ENCODE measurements around the gene TACSTD2. TPM values are rescaled to one million over a fixed set of nuclear protein-coding genes. Genes with fewer than 3 reads are reported as not detected.
"Not testable (repeated sequence)": the region's sequence is repeated elsewhere in the genome, so short reads cannot be mapped to it uniquely, and the experiment has no call there.

The TACSTD2 gene
- total RNA-seq, 2 experiments from 2014 or later, result 0.07 to 0.11 TPM

DNA sequence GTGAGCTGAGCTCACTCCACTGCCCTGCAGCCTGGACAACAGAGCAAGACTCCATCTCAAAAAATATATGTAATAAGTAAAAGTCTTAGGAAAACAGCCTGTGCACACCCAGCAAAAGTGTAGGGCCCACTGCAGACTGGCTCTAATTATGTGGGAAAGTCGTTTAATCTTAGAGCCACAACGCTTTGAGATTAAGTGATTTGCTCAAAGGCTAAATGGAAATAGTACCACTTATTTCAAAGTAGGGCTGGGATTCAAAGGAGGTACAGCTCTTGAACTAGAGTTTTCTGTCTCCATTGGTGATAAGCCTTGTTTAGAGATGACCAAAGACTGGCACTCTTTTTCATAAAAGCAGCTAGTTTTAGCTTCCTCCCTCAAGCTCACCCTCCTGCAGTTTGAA lies 2.2 kb downstream of the TACSTD2 start:
- Mint-ChIP-seq H3K9me3 (ENCODE audit: low read depth) (no peaks in the 10 kb centered on the region), H3K4me1 (peaks cover 38% of the 10 kb centered on the region), H3K4me3 (no peak overlapping the region), H3K27me3 (peaks cover 67% of the 10 kb centered on the region), H3K27ac (no peak overlapping the region), H3K36me3 (ENCODE audit: low read depth) (no peaks in the 10 kb centered on the region)
- intact Hi-C loops (cut with DNase I, micrococcal nuclease), result loop anchor here in 1 of 2 experiments (5.0 kb wide), 1 partner anchor 77 kb away; no protein-coding TSS in a partner anchor
- CTCF ChIA-PET, result interaction anchor here (1.6 kb wide), 1 partner anchor 77 kb away, joined by 3 read pairs; no protein-coding TSS in a partner anchor
- ATAC-seq, result no peak
- POLR2A ChIA-PET, result no interaction called here
- DNase-seq, result no peak

DNA sequence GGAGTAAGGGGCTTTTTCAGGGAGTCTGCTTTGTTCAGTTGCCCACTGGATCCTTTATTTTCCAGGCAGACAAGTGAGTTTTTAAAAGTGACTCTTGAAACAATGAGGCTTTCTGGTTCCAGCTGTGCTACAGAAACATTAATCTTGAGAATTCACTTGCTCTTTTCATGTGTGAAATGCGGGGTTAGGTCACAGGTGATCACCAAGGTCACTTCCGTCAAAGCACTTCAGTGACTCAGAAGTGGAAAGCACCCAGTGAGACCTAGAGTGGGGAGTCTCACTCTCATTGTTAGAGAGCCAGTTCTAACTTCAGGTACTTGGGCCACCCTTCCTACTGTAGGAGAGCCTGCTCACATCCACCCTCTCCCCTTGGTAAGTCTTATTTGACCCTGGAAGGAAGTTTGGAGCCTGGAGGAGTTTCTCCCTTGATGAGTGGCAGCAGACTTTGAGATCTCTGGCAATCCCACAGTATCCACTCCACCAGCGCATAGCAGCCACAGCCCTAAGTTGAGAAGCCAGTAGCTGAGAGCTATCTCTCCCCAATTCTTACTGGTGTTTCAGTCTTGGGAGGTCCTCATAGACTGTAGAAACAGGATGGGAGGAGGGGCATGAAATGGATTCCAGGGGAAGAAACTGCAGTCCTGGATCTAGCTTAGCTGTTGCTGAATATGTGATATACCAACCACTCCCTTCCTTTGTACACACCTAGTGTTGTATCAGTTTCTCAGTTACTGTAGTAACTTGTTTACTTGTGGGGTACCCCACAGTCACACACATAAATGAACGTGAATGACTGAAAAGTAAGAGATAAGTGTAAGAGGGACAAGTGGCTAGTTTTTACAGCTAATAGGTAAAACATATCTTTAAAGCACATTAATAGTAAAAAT lies 3.1 kb downstream of the TACSTD2 start:
- DNase-seq, result peak; percentile 70
- intact Hi-C loops (cut with DNase I, micrococcal nuclease), result loop anchor here in 1 of 2 experiments (1.0 to 5.0 kb wide), 4 partner anchors 10 to 126 kb away; partner anchors contain the start of genes MYSM1 and OMA1
- Mint-ChIP-seq H3K4me3 (no peak overlapping the region), H3K36me3 (ENCODE audit: low read depth) (no peaks in the 10 kb centered on the region), H3K27me3 (peaks cover 65% of the 10 kb centered on the region), H3K9me3 (ENCODE audit: low read depth) (no peaks in the 10 kb centered on the region), H3K27ac (no peak overlapping the region), H3K4me1 (peaks cover 38% of the 10 kb centered on the region)
- POLR2A ChIA-PET, result no interaction called here
- peak; percentile 97 for ATAC-seq
- CTCF ChIA-PET, result interaction anchor here (1.4 to 1.6 kb wide), 2 partner anchors 27 to 78 kb away, joined by 3 to 5 read pairs; partner anchors contain the start of gene OMA1

DNA sequence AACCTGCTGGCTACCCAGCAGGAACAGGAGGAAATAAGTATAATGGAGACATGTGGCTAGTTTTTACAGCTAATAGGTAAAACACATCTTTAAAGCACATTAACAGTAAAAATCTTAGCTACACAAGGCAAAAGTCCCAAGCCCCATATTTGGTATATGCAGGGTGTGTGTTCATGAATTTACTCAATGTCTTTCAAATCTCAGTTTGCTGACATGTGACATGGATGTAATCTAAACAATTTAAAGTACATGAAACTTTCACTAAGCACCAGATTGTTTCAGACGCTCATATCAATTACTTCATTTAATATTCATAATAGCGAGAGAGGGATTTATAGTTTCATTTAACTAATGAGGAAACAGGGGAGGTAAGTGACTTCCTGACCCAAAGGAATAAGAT lies 3.9 kb downstream of the TACSTD2 start:
- ChIA-PET POLR2A (no interaction called here), CTCF (interaction anchor here (0.9 to 1.4 kb wide), 2 partner anchors 26 kb away, joined by 5 to 7 read pairs; partner anchors contain the start of gene OMA1)
- ATAC-seq (no peak), DNase-seq (no peak)
- Mint-ChIP-seq H3K27ac (no peak overlapping the region), H3K9me3 (ENCODE audit: low read depth) (no peaks in the 10 kb centered on the region), H3K27me3 (peaks cover 64% of the 10 kb centered on the region), H3K36me3 (ENCODE audit: low read depth) (no peaks in the 10 kb centered on the region), H3K4me1 (peaks cover 37% of the 10 kb centered on the region), H3K4me3 (no peak overlapping the region)
- intact Hi-C loops (cut with DNase I, micrococcal nuclease), result loop anchor here in 1 of 2 experiments (1.0 to 5.0 kb wide), 4 partner anchors 11 to 127 kb away; partner anchors contain the start of genes MYSM1 and OMA1

DNA sequence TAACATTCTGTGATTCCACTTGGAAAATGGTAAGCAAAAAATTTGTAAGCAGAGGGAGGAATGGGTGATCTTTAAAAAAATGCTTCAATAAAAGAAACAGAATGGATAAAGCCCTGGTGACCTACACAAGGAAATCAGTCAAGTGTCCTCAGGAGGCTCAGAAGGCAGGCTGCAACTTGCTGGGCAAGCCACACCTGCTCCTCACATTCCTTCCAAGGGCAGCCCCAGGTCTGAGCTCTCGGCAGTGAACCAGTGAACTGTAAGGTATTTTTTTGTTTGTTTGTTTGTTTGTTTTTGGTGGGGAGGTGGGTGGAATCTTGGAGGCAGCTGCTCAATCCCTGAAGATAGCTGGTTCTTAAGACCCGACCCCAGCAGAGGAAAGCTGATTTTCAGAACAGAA lies 4.4 kb downstream of the TACSTD2 start:
- POLR2A ChIA-PET, result no interaction called here
- H3K4me3 Mint-ChIP-seq, result no peak overlapping the region
- intact Hi-C loops (cut with DNase I, micrococcal nuclease), result loop anchor here in 1 of 2 experiments (1.0 to 5.0 kb wide), 4 partner anchors 12 to 128 kb away; partner anchors contain the start of genes MYSM1 and OMA1
- peaks cover 59% of the 10 kb centered on the region for H3K27me3 Mint-ChIP-seq
- CTCF ChIA-PET, result interaction anchor here (0.8 to 1.6 kb wide), 3 partner anchors 11 to 80 kb away, joined by 3 to 7 read pairs (median 5); partner anchors contain the start of gene OMA1
- DNase-seq (no peak), ATAC-seq (no peak)
- H3K36me3 Mint-ChIP-seq (ENCODE audit: low read depth), result no peaks in the 10 kb centered on the region
- no peaks in the 10 kb centered on the region for H3K9me3 Mint-ChIP-seq (ENCODE audit: low read depth)
- peaks cover 32% of the 10 kb centered on the region for H3K4me1 Mint-ChIP-seq
- H3K27ac Mint-ChIP-seq, result no peak overlapping the region

DNA sequence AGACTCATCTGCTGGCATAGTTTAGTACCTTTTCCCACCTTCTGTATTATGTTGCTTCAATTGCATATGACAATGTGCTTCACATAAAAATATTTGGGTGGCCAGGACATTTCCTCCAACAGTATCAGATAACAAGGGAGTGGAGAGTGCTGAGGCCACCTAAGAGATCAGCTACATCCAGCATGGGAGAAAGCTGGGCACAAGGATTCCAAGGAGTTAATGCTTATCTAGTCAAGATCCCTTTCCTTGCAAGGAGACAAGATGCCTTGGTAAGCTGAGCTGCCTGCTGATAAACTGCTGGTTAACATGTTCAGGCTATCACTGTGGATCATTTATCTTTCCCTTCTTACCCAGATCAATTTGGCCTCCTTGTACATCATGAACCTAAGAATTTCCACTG lies 5.4 kb downstream of the TACSTD2 start:
- H3K36me3 Mint-ChIP-seq (ENCODE audit: low read depth), result no peaks in the 10 kb centered on the region
- H3K27me3 Mint-ChIP-seq, result peaks cover 57% of the 10 kb centered on the region
- ChIA-PET CTCF (interaction anchor here (1.2 to 1.6 kb wide), 2 partner anchors 10 to 81 kb away, joined by 3 to 5 read pairs; no protein-coding TSS in a partner anchor), POLR2A (no interaction called here)
- H3K27ac Mint-ChIP-seq, result no peak overlapping the region
- H3K4me1 Mint-ChIP-seq, result peaks cover 27% of the 10 kb centered on the region
- no peaks in the 10 kb centered on the region for H3K9me3 Mint-ChIP-seq (ENCODE audit: low read depth)
- no peak for DNase-seq
- no peak for ATAC-seq
- intact Hi-C loops (cut with DNase I, micrococcal nuclease), result loop anchor here in 1 of 2 experiments (2.0 to 5.0 kb wide), 2 partner anchors 25 to 81 kb away; partner anchors contain the start of gene OMA1
- H3K4me3 Mint-ChIP-seq, result no peak overlapping the region

DNA sequence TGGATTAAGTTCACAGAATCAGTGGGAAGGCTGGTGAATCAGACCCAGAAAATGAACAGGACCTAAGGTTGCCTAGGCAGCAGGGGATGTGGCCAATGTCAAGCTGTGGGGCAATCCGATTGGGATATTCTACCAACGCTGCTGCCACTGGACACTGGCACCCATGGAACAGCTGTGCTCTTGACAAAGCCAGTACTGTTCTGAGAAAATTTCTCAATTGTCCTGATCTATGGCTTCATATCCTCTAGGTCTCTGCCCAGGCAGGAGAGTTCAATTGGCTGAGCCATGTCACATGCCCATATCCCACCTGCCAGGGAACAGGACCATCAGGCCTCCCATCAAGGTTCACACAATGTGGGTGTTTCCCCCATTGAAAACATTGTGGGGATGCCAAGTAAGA lies 6.2 kb downstream of the TACSTD2 start:
- CTCF ChIA-PET, result no interaction called here
- peaks cover 51% of the 10 kb centered on the region for H3K27me3 Mint-ChIP-seq
- ATAC-seq (no peak), DNase-seq (no peak)
- no peaks in the 10 kb centered on the region for H3K36me3 Mint-ChIP-seq (ENCODE audit: low read depth)
- intact Hi-C loops (cut with DNase I, micrococcal nuclease), result loop anchor here in 1 of 2 experiments (5.0 kb wide), 1 partner anchor 81 kb away; no protein-coding TSS in a partner anchor
- POLR2A ChIA-PET, result no interaction called here
- no peak overlapping the region for H3K4me3 Mint-ChIP-seq
- H3K27ac Mint-ChIP-seq, result no peak overlapping the region
- no peaks in the 10 kb centered on the region for H3K9me3 Mint-ChIP-seq (ENCODE audit: low read depth)
- peaks cover 19% of the 10 kb centered on the region for H3K4me1 Mint-ChIP-seq

DNA sequence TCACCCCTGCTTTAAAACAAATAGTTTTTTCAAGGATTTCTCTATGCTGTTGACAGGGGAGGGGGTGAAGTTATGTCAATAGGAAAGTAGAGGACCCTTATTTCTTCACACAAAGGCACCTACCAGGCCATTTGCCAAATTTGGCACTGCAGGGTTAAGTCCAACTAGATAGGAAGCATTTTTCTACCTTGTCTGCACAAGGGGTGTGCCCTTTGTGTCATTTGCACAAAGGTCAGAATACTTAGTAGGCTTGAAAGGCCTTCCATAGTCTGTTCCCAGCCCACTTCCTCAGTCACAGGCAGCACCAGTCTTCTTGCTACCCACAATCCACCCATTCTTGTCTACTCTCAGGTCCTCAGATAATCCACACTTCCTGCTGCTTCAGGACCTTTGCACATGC lies 7.0 kb downstream of the TACSTD2 start:
- H3K27me3 Mint-ChIP-seq, result peaks cover 50% of the 10 kb centered on the region
- H3K27ac Mint-ChIP-seq, result no peak overlapping the region
- CTCF ChIA-PET, result no interaction called here

DNA sequence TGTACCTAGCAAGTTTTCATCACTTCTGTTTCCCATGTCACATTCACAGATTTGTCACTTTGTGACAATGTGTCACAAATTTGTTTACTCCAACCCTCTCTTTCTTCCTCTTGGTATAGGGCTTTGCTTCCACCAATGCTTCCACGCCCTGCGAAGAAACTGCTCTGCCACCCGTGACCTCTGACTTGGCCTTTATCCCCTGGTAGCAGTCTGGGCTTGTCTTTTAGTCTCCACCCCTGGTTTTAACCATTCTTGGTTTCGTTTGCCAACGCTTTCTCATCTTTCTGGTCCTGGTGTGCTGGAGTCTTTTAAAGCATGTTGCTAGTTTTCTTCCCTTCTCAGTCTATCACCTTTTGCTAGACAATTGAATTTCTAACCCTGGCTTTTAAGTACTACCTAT lies 8.1 kb downstream of the TACSTD2 start:
- H3K36me3 Mint-ChIP-seq (ENCODE audit: low read depth), result no peaks in the 10 kb centered on the region
- ChIA-PET POLR2A (no interaction called here), CTCF (interaction anchor here (0.6 to 1.7 kb wide), 2 partner anchors 23 to 1219 kb away, joined by 3 to 4 read pairs; partner anchors contain the start of gene OMA1)
- H3K4me3 Mint-ChIP-seq, result no peak overlapping the region
- no peak overlapping the region for H3K27ac Mint-ChIP-seq
- H3K4me1 Mint-ChIP-seq, result peaks cover 11% of the 10 kb centered on the region
- no peaks in the 10 kb centered on the region for H3K9me3 Mint-ChIP-seq (ENCODE audit: low read depth)
- DNase-seq, result no peak
- intact Hi-C loops (cut with DNase I, micrococcal nuclease), result no loop called here
- peaks cover 44% of the 10 kb centered on the region for H3K27me3 Mint-ChIP-seq
- ATAC-seq, result no peak

More for the DNA sequence above, 7.0 kb downstream of the TACSTD2 start:
- H3K4me3 Mint-ChIP-seq, result no peak overlapping the region
- H3K4me1 Mint-ChIP-seq, result peaks cover 15% of the 10 kb centered on the region
- no peak for DNase-seq
- POLR2A ChIA-PET, result no interaction called here
- H3K9me3 Mint-ChIP-seq (ENCODE audit: low read depth), result no peaks in the 10 kb centered on the region
- ATAC-seq, result no peak
- no peaks in the 10 kb centered on the region for H3K36me3 Mint-ChIP-seq (ENCODE audit: low read depth)
- intact Hi-C loops (cut with DNase I, micrococcal nuclease), result loop anchor here in 1 of 2 experiments (5.0 kb wide), 1 partner anchor 82 kb away; no protein-coding TSS in a partner anchor

DNA sequence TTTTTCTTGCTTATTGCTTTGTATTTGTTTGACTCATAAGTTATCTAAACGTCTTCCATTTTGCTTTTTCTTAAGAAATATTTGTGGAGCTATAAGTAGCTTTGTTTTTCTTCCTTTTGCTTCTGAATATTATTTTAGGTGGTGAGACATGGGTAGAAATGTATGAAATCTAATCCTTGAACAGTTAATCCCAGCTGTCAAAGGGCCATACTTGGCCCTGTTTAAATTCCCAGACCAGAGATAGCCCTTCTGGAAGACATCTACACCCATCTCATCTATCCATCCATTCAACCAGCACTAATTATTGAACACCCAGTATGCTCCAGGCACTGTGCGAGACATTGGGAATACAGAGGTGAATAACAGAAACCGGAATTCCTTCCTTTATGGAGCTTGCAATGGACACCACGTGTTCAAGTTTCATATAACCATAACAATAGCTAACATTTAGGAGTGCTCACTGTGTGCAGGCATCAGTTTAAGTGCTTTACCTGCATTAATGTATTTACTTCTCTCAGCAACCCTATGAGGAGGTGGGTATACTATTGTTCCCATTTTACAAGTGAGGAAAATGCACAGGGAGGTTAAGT lies 8.7 kb downstream of the TACSTD2 start:
- ATAC-seq, result no peak
- Mint-ChIP-seq H3K27me3 (peaks cover 43% of the 10 kb centered on the region), H3K36me3 (ENCODE audit: low read depth) (no peaks in the 10 kb centered on the region), H3K9me3 (ENCODE audit: low read depth) (no peaks in the 10 kb centered on the region), H3K4me3 (no peak overlapping the region), H3K4me1 (peaks cover 6% of the 10 kb centered on the region), H3K27ac (no peak overlapping the region)
- intact Hi-C loops (cut with DNase I, micrococcal nuclease), result no loop called here
- no peak for DNase-seq
- ChIA-PET POLR2A (no interaction called here), CTCF (interaction anchor here (1.7 kb wide), 1 partner anchor 22 kb away, joined by 4 read pairs; the partner anchor contains the start of gene OMA1)

DNA sequence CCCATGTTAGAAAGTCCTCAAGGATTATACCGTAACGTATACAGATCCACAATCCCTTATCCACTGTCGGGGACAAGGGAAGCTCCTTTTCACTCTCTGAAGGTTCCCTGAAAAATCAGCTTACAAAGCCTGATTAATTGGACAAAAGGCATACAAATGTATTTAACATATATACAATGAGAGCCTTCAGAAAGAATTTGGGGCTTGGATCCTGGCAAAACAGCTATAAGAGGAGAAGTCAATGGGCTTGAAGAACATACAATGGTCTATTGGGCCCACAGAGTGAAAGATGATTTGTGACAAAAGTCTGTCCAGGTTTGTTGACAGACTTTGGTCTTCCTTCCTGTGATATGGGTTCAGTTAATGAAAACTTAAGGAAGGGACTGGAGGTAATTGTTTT lies 10.7 kb downstream of the TACSTD2 start:
- DNase-seq (no peak), ATAC-seq (no peak)
- intact Hi-C loops (cut with DNase I, micrococcal nuclease), result no loop called here
- no peak overlapping the region for H3K27ac Mint-ChIP-seq
- no peaks in the 10 kb centered on the region for H3K36me3 Mint-ChIP-seq (ENCODE audit: low read depth)
- no peak overlapping the region for H3K4me3 Mint-ChIP-seq
- no peaks in the 10 kb centered on the region for H3K9me3 Mint-ChIP-seq (ENCODE audit: low read depth)
- ChIA-PET CTCF (no interaction called here), POLR2A (interaction anchor here (0.6 kb wide), 1 partner anchor 86 kb away, joined by 3 read pairs; no protein-coding TSS in a partner anchor)
- peaks cover 41% of the 10 kb centered on the region for H3K27me3 Mint-ChIP-seq
- no peaks in the 10 kb centered on the region for H3K4me1 Mint-ChIP-seq

DNA sequence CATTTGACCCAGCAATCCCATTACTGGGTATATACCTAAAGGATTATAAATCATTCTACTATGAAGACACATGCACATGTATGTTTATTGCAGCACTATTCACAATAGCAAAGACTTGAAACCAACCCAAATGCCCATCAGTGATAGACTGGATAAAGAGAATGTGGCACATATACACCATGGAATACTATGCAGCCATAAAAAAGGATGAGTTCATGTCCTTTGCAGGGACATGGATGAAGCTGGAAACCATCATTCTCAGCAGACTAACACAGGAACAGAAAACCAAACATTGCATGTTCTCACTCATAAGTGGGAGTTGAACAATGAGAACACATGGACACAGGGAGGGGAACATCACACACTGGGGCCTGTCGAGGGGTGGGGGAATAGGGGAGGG lies 13.3 kb downstream of the TACSTD2 start:
- CTCF ChIA-PET; H3K4me1 Mint-ChIP-seq; H3K36me3 Mint-ChIP-seq (ENCODE audit: low read depth); H3K4me3 Mint-ChIP-seq; POLR2A ChIA-PET; H3K27ac Mint-ChIP-seq; intact Hi-C loops (cut with DNase I, micrococcal nuclease); DNase-seq; ATAC-seq; H3K9me3 Mint-ChIP-seq (ENCODE audit: low read depth): not testable (repeated sequence)
- peaks cover 24% of the 10 kb centered on the region for H3K27me3 Mint-ChIP-seq
